Stomach smooth muscle (tissue), 2 donors: ENCODE measurements around the gene CYP2A6.
"Not testable (repeated sequence)": the region's sequence is repeated elsewhere in the genome, so short reads cannot be mapped to it uniquely, and the experiment has no call there.

ENCODE experiments used
- H3K27ac ChIP-seq: one replicate; pipeline ENCODE4 v1.7.0; 2013; ENCODE audit warnings: mild to moderate bottlenecking, low read length, inconsistent platforms
- H3K27me3 ChIP-seq, 2 donors: one replicate each; pipeline ENCODE4 v1.7.0; 2013; ENCODE audit warnings: low read length in 2 of 2; ENCODE audit not compliant: insufficient read depth in 2 of 2, control insufficient read depth in 1 of 2
- H3K36me3 ChIP-seq, 2 donors: one replicate each; pipeline ENCODE4 v1.7.0; 2013; ENCODE audit warnings: low read length in 2 of 2; ENCODE audit not compliant: control insufficient read depth in 2 of 2, insufficient read depth in 2 of 2
- H3K4me1 ChIP-seq: one replicate; pipeline ENCODE4 v1.7.0; 2013; ENCODE audit warnings: low read length; ENCODE audit not compliant: control insufficient read depth, insufficient read depth
- H3K4me3 ChIP-seq, 2 donors: one replicate each; pipeline ENCODE4 v1.7.0; 2013; ENCODE audit warnings: low read length in 2 of 2
- H3K9ac ChIP-seq, 2 donors: one replicate each; pipeline ENCODE4 v1.7.0; 2013; ENCODE audit warnings: low read length in 2 of 2, mild to moderate bottlenecking in 1 of 2
- H3K9me3 ChIP-seq, 2 donors: one replicate each; pipeline ENCODE4 v1.7.0; 2013; ENCODE audit warnings: low read length in 2 of 2; ENCODE audit not compliant: control insufficient read depth in 2 of 2
- donor health status: healthy.
- donor health status: Pancreatic carcinoma.

CYP2A6 gene

DNA sequence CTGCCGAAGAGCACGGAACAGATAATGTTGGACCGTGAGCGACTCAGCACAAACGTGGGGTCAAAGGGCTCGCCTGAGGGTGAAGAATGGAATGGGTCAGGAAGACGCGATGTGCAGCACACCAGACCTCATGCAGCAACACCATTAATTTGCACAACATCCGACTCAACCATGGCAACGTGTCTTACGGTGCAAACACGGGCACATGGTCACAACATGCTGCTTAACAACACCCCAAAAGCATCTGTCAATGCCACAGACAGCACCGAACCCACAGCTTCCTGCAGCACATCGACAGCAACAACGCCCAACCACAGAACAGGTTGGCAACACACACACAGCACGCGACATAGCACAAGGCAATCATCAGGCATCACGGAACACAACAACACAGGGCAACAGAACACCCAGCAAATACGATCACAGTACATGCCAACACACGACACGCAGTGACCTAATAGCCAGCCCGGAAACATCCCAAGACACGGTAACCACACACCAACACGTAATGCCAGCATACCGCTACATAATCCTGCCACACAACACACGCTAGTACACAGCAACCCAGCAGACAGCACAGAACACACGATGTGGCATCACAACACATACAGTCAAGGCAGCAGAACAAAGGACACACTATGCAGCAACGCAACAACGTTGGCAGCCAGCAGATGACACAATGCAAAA, 23.4 kb downstream of the CYP2A6 start:
- H3K27ac ChIP-seq, H3K27me3 ChIP-seq, H3K9me3 ChIP-seq, H3K36me3 ChIP-seq, H3K9ac ChIP-seq, H3K4me3 ChIP-seq: not testable (repeated sequence)
- H3K4me1 ChIP-seq, result peaks cover 11% of the 10 kb centered on the region

DNA sequence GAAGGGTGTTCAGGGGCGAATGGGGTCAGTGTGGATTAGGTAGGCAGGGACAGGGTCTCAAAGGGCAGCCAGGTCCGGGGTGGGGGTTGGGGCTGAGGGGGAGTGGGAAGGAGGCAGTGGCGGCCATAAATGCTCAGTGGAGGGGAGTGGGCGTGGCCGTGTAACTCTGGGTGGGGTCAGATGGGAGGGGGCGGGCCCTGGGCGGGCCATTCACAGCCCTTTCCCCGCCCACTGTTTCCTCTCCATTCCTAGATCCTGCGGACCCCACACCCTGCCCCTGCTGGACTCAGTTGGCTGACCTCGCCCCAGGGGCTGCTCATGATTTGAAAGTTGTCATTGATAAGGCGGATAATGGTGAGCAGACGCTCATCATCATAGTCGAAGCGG, 23.9 kb downstream of the CYP2A6 start:
- H3K9ac ChIP-seq, H3K36me3 ChIP-seq, H3K4me3 ChIP-seq, H3K27me3 ChIP-seq, H3K9me3 ChIP-seq, H3K27ac ChIP-seq: not testable (repeated sequence)
- H3K4me1 ChIP-seq, result peaks cover 11% of the 10 kb centered on the region

GRCh38 chr19:40825460-40826095, 24.7 kb downstream of the CYP2A6 start:
- not testable (repeated sequence) for H3K27me3 ChIP-seq, H3K4me3 ChIP-seq, H3K9me3 ChIP-seq, H3K9ac ChIP-seq, H3K36me3 ChIP-seq, H3K27ac ChIP-seq
- peaks cover 11% of the 10 kb centered on the region for H3K4me1 ChIP-seq

- H3K27ac ChIP-seq, H3K9me3 ChIP-seq, H3K9ac ChIP-seq, H3K4me3 ChIP-seq, H3K36me3 ChIP-seq, H3K27me3 ChIP-seq: not testable (repeated sequence)
- peaks cover 11% of the 10 kb centered on the region for H3K4me1 ChIP-seq
Measured at GRCh38 chr19:40824916-40825315, 25.3 kb downstream of the CYP2A6 start.

DNA sequence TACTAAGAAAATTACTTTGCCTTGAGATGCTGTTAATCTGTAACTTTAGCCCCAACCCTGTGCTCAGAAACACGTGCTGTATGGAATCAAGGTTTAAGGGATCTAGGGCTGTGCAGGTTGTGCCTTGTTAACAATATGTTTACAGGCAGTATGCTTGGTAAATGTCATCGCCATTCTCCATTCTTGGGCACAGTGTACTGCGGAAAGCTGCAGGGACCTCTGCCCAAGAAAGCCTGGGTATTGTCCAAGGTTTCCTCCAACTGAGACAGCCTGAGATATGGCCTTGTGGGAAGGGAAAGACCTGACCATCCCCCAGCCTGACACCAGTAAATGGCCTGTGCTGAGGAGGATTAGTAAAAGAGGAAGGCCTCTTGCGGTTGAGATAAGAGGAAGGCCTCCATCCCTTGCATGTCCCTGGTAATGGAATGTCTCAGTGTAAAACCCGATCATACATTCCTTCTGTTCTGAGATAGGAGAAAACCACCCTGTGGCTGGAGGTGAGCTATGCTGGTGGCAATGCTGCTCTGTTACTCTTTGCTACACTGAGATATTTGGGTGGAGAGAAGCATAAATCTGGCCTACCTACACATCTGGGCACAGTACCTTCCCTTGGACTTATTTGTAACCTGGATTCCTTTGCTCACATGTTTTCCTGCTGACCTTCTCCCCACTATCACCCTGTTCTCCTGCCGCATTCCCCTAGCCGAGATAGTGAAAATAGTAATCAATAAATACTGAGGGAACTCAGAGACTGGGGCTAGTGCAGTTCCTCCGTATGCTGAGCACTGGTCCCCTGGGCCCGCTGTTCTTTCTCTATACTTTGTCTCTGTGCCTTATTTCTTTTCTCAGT, 27.3 kb downstream of the CYP2A6 start:
- Histone ChIP-seq H3K9ac (peak overlapping the region in 1 of 2 donors; percentile 42), H3K27ac (peak overlapping the region; percentile 41), H3K4me1 (peaks cover 27% of the 10 kb centered on the region)
- H3K4me3 ChIP-seq, H3K9me3 ChIP-seq, H3K36me3 ChIP-seq, H3K27me3 ChIP-seq: not testable (repeated sequence)

DNA sequence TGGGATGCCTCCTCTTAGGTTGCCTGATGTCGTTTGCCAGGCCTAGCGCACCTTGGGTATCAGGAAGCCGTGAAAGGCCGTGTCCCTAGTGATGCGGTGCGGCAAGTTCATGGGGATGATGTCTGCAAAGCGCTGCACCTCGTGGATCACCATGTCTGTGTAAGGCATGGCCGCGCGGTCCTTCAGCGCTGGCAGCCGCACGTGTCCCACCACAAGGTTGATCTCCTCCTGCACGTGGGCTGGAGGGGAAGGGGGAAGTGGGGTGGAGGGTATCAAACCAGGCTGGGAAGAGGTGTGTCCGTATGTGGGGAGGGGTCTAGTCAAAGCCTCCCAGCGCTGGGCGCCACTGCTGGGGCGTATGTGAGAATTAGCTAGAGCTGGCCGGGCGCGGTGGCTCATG, 28.1 kb downstream of the CYP2A6 start:
- Histone ChIP-seq H3K27me3 (no peaks in the 10 kb centered on the region), H3K27ac (peak overlapping the region; percentile 41), H3K9me3 (no peaks in the 10 kb centered on the region), H3K36me3 (peaks cover 2 to 6% of the 10 kb centered on the region in 2 donors), H3K4me1 (peaks cover 27% of the 10 kb centered on the region), H3K9ac (no peak overlapping the region), H3K4me3 (no peak overlapping the region)

GRCh38 chr19:40819479-40820234, 30.6 kb downstream of the CYP2A6 start:
- not testable (repeated sequence) for H3K9ac ChIP-seq, H3K27me3 ChIP-seq, H3K4me3 ChIP-seq, H3K9me3 ChIP-seq, H3K27ac ChIP-seq, H3K36me3 ChIP-seq
- H3K4me1 ChIP-seq, result peaks cover 27% of the 10 kb centered on the region

DNA sequence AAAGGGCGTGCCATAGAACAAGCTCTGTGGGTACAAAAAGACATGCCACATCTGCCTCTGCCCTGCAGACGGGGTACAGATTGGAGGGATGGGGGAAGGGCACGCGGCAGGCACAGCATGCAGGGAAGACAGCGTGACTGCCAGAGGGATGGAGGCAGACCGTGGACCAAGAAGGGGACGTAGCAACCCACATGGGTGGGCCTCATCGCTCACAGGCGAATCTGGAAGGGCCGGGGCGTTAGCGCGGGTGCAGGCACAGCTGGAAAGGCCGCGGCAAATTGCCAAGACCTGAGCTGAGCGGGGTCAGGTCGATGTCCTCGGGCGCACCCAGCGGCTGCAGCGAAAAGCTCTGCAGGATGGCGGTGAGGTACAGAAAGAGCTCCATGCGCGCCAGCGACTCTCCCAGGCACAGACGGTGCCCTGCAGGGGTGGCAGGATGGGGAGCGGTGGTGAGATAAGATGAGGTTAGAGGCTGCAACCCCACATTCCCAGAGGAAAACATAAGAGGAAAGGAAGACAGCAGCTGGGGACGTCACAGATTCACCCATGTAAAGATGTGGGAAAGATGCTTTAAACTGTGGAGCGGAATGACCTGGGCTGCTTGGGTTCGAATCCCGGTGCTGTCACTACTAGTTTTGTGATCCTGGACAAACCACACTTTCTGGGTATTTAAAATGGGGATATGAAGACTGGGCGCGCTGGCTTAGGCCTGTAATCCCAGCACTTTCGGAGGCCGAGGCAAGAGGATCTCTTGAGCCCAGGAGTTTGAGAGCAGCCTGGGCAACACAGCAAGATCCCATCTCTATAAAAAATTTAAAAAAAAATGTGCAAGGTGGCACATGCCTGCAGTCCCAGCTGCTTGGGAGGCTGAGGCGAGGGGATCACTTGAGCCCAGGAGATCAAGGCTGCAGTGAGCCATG, 31.5 kb downstream of the CYP2A6 start:
- Histone ChIP-seq H3K4me3 (peak overlapping the region; percentile 57 to 69), H3K4me1 (peaks cover 23% of the 10 kb centered on the region)
- not testable (repeated sequence) for H3K9ac ChIP-seq, H3K27me3 ChIP-seq, H3K9me3 ChIP-seq, H3K36me3 ChIP-seq, H3K27ac ChIP-seq

DNA sequence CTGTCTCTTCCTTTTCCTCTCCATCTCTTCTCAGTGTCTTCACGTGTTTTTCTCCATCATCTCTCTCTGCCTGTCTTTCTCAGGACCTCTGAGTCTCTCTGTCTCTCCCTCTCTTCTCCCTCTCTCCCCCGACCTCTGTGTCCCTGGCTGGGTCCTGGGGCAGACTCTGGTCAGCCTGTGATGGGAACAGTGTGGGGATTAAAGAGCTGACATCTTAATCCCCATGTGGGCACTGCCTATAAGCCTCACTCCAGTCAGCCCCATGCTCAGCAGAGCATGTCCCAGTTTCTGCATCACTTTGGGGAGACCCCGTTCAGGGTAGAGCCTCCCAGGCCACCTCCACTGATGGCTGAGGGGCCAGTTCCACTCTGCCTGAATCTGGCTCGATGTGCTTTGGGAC, 35.0 kb downstream of the CYP2A6 start:
- Histone ChIP-seq H3K27ac (no peak overlapping the region), H3K4me3 (no peak overlapping the region), H3K4me1 (peaks cover 37% of the 10 kb centered on the region), H3K27me3 (no peaks in the 10 kb centered on the region), H3K36me3 (no peaks in the 10 kb centered on the region), H3K9me3 (no peaks in the 10 kb centered on the region), H3K9ac (no peak overlapping the region)

GRCh38 chr19:40813182-40813581, 37.1 kb downstream of the CYP2A6 start:
- Histone ChIP-seq H3K36me3 (peaks cover 4 to 9% of the 10 kb centered on the region in 2 donors), H3K27ac (no peak overlapping the region), H3K9ac (no peak overlapping the region), H3K4me1 (peaks cover 29% of the 10 kb centered on the region), H3K27me3 (no peaks in the 10 kb centered on the region), H3K4me3 (no peak overlapping the region), H3K9me3 (no peaks in the 10 kb centered on the region)
